Activated CD8-positive, alpha-beta memory T cell treated with anti-CD3 and anti-CD28 coated beads for 48 hours (primary cell): ENCODE measurements around the gene OR7G2.
A peak's percentile ranks its signal among the peaks of the same experiment; 100 is the strongest.

ENCODE experiments used
- DNase-seq, 3 experiments: peaks; one replicate each; pipeline ENCODE4 v3.0.0-alpha.2; 2020; ENCODE audit warnings: low read depth in 2 of 3, low spot score in 2 of 3

The OR7G2 gene

DNA sequence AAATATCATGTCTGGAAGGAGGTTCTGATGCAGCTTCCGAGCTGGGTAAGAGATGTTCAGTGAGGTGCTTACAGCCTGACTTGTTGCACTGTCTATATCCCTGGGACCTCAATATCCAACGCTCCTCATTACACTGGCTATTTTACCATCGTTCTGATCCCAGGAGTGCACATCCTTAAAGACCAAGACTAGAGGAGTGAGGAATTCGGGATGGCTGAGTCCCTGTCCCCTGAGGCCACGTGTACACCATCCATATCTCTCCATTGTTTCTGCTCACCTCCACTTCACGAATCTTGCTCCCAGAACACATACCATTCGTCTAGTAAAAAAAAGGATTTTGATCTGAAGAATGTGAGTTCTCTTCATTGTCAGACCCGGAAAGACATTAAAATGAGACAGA lies at the start of gene OR7G2:
Gene OR7G2, minus strand, starts transcription at position 101 of the 400 bp plus-strand sequence. CDS start 4,232 bp downstream, outside the sequence.
- no peak for DNase-seq

DNA sequence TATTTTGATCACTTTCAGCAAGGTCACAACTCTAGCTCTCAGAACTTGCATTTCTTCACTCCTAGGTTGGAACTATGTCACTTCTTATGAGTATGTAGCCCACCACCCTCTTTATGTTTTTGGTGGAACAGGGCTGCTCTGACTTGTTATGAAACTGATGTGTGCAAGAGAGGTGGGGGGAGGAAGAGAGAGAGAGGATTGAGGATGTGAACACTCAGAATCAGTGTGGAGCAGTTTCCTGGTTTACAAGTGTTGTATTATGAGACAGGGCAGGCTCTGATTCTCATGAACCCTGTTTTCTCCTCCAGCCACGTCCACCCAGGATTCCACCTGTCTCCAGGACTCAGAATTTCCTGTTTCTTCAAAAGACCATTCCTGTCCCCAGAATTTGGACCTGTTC lies 49.0 kb upstream of the OR7G2 start:
- DNase-seq: no peak

DNA sequence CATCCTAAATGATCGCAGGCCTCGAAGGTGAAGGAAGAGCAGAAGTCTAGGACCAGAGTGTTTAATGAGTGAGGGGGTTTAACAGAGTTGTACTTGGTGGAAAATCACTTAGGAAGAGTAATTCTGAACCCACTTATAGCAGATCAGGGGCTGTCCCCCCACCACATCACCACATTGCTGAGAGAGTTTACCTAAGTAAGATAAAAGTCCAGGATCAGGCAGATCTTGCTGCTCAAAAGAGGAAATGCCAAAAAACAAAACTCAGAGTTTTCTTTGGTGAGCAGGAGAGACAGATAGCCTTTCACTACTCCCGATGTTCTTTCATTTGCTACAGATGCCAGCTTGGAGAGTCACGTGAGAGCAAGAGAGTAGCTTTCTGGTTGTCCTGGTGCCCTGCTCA lies 48.3 kb upstream of the OR7G2 start:
- DNase-seq: no peak

DNA sequence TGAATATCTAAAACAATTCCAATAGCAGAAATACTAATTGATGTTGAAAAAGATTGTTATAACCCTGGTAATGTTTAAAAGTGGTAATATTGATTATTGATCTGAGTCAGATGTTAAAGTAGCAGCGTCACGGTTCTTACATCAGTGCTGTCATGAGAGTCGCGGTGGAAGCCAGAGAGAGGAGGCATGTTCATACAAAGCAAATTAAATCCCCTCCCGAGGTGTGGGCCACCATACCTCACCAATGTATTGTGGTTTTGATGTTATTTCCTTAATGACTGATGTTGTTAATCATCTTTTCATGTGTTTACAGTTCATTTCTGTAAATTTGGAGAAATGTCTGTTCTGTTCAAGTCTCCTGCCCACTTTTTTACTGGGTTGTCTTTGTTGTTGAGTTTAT lies 44.1 kb upstream of the OR7G2 start:
- DNase-seq: no peak

DNA sequence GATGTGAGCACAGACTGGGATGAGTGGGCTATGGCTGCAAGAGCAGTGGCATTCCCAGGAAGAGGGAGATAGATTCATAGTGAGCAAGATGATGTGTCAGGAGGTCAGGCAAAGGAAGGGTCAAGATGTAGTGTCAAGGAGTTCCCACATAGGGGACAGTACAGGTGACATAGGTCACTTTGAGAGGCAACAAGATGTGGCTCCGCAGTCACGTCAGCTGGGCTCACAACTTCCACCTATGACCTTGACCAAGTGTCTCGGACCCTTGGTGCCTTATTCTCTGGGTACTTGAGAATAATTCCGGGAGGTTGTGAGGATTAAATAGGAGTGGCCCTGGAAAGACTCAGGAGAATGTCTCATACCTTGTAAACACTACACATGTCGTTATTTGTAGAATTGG lies 43.4 kb upstream of the OR7G2 start:
- DNase-seq: no peak

DNA sequence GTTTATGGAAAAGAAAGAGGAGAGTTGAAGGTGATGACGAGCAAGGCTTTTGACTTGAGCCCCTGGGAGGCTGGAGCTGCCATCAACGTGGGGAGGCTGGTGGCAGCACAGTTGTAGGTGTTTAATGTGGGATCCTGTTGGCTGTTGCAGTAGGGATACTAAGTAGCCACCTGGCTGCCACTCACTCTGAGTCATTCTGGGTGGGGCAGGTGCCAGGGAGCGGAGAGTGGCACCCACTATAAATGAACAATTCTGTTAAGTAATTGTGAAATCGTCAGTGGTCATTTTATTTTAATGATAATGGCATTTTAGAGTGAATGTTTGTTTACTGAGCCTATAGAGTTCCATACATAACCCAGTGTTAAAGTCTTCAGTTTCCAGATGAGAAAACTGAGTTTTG lies 42.7 kb upstream of the OR7G2 start:
- no peak for DNase-seq

DNA sequence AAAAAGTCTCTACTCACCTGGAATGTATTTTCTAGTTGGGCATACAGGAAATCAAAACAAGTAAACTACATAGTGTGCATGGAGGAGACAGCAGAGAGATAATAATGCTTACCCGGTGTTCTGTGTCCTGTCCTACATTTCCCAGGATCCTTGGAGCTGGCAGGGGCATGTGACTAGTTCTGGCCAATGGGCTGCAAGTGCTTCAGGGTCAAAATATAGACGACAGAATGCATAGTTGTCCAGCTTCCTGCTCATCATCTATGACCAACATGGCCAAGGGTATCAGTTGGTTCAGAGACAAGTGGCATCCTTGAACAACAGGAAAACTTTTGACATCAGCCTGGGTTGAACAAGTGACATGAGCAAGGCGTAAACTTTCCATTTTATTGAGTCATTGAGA lies 41.4 kb upstream of the OR7G2 start:
- DNase-seq: no peak

DNA sequence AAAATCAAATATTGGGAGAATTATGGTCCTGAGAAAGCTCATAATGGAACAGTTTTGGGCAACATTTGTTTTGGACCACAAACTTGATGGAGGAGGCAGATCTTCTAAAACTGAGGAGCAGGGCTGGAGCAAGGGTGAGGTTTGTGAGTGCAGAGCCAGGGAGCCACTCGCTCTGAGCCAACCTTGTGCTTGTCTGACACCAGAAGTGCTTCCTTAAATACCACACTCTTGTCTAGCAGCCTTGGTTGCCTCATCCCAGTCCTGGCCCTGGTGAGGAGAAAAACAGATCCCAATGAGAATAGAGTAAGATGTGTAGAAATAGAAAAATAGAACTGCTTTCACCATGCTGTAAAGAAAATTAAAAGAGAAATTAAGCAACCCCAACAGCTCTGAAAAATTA lies 39.6 kb upstream of the OR7G2 start:
- no peak for DNase-seq

DNA sequence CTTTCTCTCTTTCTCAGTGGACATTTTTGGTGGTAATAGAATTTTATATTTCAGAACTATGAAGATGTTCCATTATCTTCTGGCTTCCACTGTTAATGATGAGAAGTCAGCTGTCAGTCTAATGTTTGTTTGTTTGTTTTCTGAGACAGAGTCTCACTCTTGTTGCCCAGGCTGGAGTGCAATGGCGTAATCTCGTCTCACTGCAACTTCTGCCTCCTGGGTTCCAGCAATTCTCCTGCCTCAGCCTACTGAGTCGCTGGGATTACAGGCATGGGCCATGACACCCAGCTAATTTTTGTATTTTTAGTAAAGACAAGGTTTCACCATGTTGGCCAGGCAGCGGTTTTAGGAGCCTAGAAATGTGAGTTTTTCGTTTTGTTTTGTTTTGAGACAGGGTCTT lies 37.6 kb upstream of the OR7G2 start:
- no peak for DNase-seq

DNA sequence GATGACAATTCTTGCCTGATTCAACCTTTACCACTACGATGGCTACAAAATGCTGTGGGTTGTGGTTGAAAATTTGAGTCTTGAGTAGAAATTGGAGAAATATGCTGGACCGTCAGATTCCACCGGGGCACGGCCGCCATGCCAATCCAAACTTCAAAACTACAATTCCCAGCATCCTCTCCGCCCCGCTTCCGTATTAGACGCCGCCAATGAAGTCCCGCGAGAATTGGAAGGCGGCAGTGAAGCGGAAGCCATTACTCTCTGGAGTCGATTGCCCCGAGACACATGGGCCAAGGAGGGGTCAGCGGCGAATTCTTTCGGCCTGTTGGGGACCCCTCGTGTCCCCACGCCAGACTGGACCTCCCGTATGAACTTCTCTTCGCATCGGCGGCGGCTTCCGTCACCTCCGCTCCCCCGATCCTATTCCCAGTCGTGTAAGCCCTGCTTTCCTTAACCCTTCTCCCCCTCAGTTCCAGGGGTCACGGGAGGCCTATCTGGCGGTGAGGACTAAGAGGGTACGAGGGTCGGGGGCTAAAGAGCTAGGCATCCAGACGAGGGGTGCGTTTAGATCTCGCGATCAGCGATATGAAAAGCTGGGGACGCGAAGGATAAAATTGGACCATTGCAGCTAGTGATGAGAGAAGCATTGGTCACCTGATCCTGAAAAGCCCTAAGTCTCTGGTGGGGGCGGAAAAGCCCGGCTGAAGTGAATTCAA lies 33.0 kb upstream of the OR7G2 start, which contains the start of gene ZNF317:
Gene ZNF317, plus strand, starts transcription at position 239 of the 716 bp plus-strand sequence. CDS start 15,620 bp downstream, outside the sequence.
- peak; percentile 58 to 67 (median 64) for DNase-seq

DNA sequence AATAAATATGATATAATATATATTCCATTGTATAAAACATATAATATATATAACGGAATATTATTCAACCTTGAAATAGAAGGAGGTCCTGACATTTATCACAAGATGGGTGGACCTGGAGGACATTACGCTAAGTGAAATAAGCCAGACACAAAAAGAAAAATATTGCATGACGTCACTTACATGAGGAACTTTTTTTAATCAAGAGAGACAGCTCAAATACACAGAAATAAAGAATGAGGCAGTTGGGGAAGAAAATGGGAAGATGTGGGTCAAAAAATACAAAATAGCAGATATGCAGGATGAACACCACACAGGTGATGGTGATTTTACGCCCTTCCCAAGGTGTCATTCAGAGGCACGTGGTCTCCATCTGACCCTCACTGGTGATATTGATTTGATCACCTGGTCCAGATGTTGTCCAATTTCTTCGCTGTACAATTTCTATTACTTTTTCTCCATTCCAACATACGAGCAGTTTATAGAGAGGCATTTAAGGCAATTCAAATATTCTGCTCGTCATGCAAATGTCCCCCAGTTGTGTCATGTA lies 32.4 kb upstream of the OR7G2 start:
- DNase-seq: no peak

DNA sequence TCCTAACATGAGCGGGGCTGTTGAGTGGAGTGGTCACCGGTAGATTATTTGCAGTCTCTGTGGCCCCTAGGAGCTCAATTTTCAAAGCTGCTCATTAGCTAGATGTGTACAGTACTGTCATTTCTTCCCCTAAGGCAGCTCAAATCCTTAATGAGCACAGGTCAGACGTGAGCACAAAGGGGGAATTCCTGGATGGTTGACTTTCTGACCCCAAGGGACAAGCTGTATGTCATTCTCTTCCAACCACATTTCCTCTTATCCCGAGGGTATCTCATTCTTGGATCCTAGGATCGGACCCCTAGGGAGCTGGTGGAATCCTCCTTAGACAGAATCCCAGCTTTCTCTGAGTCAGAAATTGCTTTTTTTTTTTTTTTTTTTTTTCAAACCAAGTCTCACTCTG lies 25.1 kb upstream of the OR7G2 start:
- DNase-seq: no peak

DNA sequence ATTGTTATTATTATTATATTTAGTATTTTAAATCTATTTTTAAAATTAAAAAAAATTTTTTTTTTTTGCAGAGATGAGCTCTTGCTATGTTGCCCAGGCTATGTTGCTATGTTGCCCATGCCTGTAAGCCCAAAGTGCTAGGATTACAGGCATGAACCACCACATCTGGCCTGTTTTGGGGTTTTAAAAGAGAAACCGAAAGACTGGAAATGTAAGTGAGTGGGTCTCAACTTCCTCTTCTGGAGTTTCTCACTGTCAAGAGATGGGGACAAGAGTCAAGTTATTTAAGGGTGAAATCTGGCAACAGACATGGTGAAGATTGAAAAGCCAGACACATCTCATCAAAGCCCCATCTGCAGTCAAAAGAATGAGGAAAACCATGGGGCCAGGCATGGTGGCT lies 23.7 kb upstream of the OR7G2 start:
- DNase-seq: no peak

DNA sequence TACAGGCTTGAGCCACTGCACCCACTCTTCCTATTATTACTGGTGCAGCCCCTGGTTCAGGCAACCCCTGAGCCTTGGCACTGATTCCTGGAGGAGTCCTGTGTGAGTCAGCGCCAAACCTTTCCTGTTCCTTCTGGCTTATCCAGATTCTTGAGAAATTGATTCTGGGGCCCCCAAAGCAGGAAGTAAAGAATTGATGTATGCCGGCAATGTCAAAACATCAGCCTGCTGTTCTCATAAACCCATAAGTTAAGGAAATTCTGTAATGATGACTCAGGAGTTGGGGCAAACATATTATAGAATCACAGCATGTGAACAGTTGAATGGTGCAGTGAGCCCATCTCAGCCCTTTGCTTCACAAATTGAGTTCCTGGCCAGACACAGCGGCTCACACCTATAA lies 20.9 kb upstream of the OR7G2 start:
- DNase-seq: no peak

DNA sequence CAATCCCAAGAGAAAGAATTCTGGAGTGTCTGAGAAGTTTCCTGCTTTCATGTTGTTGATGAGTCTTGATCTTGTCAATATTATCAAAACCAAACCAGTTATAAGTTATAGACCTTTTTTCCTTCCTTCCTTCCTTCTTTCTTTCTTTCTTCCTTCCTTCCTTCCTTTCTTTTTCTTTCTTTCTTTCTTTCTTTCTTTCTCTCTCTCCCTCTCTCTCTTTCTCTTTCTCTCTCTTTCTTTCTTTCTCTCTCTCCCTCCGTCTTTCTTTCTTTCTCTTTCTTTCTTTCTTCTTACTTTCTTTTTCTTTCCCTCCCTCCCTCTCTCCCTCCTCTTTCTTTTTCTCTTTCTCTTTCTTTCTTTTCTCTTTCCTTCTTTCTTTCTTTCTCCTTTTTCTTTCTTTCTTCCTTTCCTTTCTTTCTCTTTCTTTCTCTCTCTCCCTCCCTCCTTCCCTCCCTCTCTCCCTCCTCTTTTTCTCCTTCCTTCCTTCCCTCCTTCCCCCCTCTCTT lies 19.7 kb upstream of the OR7G2 start, which contains the start of gene OR7G3:
Gene OR7G3, minus strand, starts transcription at position 51 of the 506 bp plus-strand sequence. Its CDS starts 0 bp downstream, at position 51.
- DNase-seq: no peak

DNA sequence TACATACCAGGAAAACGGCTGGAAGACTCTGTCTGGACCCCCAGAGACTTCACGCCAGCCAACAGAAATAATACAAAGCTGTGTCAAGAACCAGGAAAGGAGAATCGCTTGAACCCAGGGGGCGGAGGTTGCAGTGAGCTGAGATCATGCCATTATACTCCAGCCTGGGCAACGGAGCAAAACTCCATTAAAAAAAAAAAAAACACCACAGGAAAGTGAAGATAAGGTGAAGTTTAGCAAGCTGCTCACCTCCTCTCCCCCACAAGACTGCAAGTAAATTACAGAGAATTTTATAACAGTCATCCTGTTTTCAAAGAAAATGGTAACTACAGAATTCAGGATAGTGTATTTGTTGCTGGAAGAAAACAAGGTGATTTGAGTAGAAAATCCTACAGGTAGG lies 9.3 kb upstream of the OR7G2 start:
- DNase-seq: no peak

DNA sequence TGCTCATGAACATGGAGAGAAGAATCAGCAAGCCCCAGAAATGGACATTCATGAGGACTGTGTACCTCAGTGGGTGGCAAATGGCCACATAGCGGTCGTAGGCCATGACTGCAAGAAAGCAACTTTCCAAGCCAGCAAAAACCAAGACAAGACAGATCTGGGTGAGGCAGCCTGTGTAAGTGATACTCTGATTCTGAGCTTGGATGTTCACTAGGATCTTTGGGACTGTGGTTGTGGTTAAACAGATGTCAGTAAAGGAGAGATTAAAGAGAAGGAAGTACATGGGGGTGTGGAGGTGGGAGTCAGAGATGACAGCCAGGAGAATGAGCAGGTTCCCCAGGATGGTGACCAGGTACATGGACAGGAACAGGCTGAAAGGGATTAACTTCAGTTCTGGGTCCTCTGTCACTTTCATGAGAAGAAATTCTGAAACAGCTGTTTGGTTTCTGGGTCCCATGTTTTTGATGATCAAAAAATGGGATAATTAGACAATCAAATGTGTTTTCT lies 8.1 kb upstream of the OR7G2 start, which contains the start of gene OR7G1:
Gene OR7G1, minus strand, starts transcription at position 457 of the 507 bp plus-strand sequence. Its CDS starts 0 bp downstream, at position 457.
- DNase-seq: no peak

DNA sequence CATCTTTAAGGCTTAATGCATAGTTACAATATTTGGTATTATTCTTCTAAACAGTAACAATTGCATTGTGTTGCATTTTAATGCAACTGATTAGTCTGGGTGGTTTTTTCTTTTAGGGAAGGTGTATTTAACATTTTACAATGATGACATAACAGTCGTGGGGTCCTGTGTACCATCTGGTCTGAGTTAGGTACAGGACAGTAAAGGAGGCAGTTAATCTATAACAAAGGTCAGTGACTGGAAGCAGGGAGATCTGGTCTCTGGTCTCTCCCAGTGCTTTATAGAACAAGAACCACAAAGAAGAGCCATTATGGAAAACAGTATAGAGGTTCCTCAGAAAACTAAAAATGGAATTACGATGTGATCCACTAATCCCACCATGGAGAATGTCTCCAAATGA lies 2.7 kb upstream of the OR7G2 start:
- DNase-seq: no peak

DNA sequence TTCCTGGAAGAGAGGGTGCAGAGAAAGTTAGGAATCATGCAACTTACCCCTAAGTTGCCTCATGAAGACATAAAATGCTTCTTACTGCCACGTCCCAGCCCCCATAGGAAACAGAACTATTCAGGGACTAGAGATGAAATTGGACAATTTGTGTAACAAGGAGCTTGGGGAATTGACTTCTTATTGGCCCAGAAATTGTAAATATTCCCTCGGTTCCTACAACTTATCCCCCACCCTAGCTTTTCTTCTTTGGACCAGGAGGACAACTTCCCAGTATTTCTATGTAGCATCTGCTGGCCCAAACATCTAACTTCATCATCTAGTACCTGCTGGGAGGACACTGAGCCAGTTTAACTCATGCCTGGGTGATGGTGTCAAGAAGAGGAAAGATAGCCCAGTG lies 20.5 kb downstream of the OR7G2 start, which contains the start of gene OR1M1:
Gene OR1M1, plus strand, starts transcription at position 301 of the 400 bp plus-strand sequence. CDS start 6,184 bp downstream, outside the sequence.
- no peak for DNase-seq

DNA sequence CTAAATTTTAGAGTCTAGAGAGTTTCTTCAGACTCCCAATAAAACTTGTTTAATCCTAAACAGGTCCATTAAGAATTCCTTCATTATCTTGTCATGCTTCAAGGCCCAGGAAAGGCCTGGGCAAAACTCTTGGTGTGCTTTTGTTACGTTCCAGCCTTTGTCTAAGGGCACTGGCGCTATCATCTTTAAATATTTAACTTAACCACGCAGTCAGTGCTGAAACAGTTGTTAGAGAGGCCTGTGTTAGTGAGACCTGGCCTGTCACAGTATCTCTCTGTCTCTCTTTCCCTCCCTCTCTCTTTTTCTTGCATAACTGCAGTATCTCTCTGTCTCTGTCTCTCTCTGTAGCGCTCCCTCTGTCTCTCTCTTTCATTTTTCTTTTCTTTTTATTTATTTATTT lies 28.6 kb downstream of the OR7G2 start:
- no peak for DNase-seq

DNA sequence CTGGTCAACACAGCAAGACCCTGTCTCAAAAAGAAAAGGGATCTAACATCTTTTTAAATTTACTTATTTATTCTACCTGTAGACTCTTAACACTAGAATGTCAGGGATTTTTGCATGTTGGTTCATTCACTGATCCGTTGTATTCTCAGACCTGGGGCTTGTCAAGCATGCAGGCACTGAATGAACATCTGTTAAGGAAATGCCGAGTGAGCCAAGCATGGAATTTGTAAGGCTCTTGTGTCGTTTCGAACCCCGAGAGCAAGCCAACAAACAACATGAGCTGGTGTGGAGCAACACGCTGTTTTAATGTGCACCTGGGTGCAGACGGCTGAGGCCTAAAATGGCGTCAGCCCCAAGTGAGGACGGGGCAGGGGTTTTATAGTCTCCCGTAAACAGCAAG lies 30.4 kb downstream of the OR7G2 start:
- DNase-seq: no peak
